ENCODE measurements around the gene AATF. TPM values are rescaled to one million over a fixed set of nuclear protein-coding genes. Genes with fewer than 3 reads are reported as not detected.

Gene AATF, protein sequence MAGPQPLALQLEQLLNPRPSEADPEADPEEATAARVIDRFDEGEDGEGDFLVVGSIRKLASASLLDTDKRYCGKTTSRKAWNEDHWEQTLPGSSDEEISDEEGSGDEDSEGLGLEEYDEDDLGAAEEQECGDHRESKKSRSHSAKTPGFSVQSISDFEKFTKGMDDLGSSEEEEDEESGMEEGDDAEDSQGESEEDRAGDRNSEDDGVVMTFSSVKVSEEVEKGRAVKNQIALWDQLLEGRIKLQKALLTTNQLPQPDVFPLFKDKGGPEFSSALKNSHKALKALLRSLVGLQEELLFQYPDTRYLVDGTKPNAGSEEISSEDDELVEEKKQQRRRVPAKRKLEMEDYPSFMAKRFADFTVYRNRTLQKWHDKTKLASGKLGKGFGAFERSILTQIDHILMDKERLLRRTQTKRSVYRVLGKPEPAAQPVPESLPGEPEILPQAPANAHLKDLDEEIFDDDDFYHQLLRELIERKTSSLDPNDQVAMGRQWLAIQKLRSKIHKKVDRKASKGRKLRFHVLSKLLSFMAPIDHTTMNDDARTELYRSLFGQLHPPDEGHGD
- 33.4 TPM for polyA plus RNA-seq
- long read RNA-seq, donor 1, partial matches to known transcripts, result 0 of 4 reads
- long read RNA-seq, donor 1, other reads (novel, unspliced or antisense), result 0 of 4 reads
- long read RNA-seq, donor 2, transcript AATF-208 (12 exons, 2,141 nt), result major isoform, 9 of 10 reads
- long read RNA-seq, donor 2, partial matches to known transcripts, result 0 of 10 reads
- long read RNA-seq, donor 2, other reads (novel, unspliced or antisense), result 0 of 10 reads
- long read RNA-seq, donor 3, result 0 reads
- long read RNA-seq, donor 4, partial matches to known transcripts, result 0 of 2 reads
- long read RNA-seq, donor 4, other reads (novel, unspliced or antisense), result 0 of 2 reads
- long read RNA-seq, donor 5, partial matches to known transcripts, result 0 of 3 reads
- long read RNA-seq, donor 5, other reads (novel, unspliced or antisense), result 0 of 3 reads
- long read RNA-seq, donor 6, transcript AATF-208 (12 exons, 2,141 nt), result major isoform, 5 of 7 reads
- long read RNA-seq, donor 6, partial matches to known transcripts, result 0 of 7 reads
- long read RNA-seq, donor 6, other reads (novel, unspliced or antisense), result 0 of 7 reads
- long read RNA-seq, donor 7, partial matches to known transcripts, result 0 of 6 reads
- long read RNA-seq, donor 7, other reads (novel, unspliced or antisense), result 0 of 6 reads
- long read RNA-seq, donor 8, transcript AATF-208 (12 exons, 2,141 nt), result major isoform, 8 of 14 reads
- long read RNA-seq, donor 8, transcript AATF-203 (1 exons, 2,044 nt), result minor isoform, 5 of 14 reads
- long read RNA-seq, donor 8, partial matches to known transcripts, result 0 of 14 reads
- long read RNA-seq, donor 8, other reads (novel, unspliced or antisense), result 0 of 14 reads
- long read RNA-seq, donor 9, partial matches to known transcripts, result 11 of 16 reads
- long read RNA-seq, donor 9, other reads (novel, unspliced or antisense), result 0 of 16 reads
- long read RNA-seq, donor 10, transcript AATF-208 (12 exons, 2,141 nt), result major isoform, 6 of 8 reads
- long read RNA-seq, donor 10, partial matches to known transcripts, result 0 of 8 reads
- long read RNA-seq, donor 10, other reads (novel, unspliced or antisense), result 0 of 8 reads
- long read RNA-seq, donor 11, partial matches to known transcripts, result 0 of 5 reads
- long read RNA-seq, donor 11, other reads (novel, unspliced or antisense), result 0 of 5 reads

DNA sequence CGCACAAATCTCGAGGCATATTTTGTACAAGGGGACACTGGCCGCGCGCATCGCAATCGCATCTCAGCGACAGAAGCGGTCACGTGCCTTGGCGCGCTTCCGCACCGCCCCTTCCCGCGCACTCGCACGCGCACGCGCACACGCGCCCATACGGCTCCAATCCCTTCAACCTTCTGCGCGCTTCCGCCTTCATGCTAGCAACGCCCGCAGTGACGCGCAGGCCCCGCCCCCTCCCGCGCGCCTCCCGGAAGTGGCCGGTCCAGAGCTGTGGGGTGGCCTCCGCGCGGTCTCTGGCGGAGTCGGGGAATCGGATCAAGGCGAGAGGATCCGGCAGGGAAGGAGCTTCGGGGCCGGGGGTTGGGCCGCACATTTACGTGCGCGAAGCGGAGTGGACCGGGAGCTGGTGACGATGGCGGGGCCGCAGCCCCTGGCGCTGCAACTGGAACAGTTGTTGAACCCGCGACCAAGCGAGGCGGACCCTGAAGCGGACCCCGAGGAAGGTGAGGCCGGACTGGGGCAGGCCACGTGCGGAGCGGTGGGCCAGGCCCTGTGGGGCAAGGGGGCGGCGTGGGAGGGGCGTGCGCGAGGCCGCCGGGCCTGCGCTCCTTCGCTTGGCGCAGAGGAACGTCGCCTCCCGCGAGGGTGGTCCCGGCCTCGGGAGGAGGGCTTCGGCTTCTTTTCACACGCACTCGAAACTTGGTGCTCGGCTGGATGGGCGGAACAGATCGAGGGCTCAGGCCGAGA is at the start of gene AATF:
TSS of gene AATF (plus strand) at position 238 of the 744 bp plus-strand sequence. CDS start at position 410, 172 bp downstream.
- Histone ChIP-seq H3K36me3 (ENCODE audit: control insufficient read depth, insufficient read depth, low read length) (peaks cover 24% of the 10 kb centered on the region), H3K27me3 (ENCODE audit: control insufficient read depth, insufficient read depth, low read length) (peaks cover 43% of the 10 kb centered on the region), H3K4me1 (ENCODE audit: control insufficient read depth, insufficient read depth, low read length) (peaks cover 15% of the 10 kb centered on the region), H3K9me3 (ENCODE audit: control insufficient read depth, low read depth, low read length) (no peaks in the 10 kb centered on the region), H3K27ac (ENCODE audit: low read length) (peak within 1 kb of the TSS; percentile 92), H3K4me3 (ENCODE audit: low read length) (peak within 1 kb of the TSS; percentile 96)
- no CpG with 5 or more reads among the region's 90 CpGs for WGBS (ENCODE audit: insufficient coverage, low lambda C conversion rate)
- DNase-seq, result peak; percentile 97 to 98

DNA sequence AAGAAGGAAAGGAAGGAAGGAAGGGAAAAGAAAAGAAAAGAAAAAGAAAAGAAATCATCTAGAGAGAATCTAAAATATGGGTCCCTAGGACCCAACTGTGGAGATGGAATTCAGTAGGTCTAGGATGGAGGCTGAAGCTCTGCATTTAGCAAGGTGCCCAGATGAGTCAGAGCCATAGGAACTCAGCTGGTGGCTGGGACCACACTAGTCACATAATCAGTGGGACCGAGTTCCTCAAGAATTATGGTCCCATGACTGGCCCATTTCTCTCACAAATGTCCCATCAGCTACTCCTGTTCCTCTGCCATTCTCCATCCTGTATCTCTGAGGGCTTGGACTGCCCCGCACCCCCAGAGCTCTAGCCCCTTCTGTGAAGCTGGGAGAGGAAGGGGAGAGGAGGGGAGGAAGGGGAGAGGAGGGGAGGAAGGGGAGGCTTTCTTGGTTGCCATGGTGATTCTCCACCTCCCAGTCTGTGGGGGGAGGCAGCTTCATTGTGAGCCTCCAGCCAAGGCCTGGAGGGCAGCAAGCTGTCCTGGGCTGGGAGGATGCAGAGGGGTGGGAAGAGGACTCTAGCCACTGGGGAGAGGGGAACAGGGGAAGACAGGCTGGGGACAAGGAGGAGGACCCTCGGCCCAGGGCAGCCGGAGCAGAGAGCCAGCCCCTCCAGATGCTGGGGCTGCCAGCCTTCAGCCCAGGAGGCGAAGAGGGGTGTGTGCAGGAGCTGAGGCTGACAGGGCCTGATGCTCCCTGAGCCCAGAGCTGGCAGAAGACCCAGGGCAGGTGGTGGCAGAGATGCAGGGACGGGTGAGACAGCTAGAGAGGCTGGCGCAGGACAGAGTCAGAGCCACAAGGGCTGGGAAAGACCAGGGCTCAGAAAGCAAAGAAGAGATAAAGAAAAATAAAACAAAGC is 49.2 kb upstream of the AATF start:
- no peaks in the 10 kb centered on the region for H3K27me3 ChIP-seq (ENCODE audit: control insufficient read depth, insufficient read depth, low read length)
- no peak for DNase-seq
- WGBS (ENCODE audit: insufficient coverage, low lambda C conversion rate), result no CpG with 5 or more reads among the region's 7 CpGs

DNA sequence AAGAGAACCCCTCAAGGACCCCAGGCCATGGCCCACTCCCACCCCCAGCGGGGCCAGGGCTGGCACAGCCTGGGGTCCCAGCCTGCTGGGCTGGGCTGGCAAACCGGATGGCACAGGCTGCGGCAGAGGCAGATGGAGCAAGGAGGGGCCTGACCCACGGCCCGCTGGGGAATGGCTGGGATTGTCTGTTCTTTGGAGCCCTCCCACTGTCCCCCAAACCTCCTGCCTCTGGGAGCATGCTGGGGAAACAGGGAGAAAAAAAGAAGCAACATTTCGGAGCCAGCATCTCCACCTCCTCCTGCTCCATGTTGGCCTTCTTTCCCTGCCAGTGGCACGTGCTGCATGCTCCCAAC is 48.6 kb upstream of the AATF start:
- Histone ChIP-seq H3K27ac (ENCODE audit: low read length) (no peak overlapping the region), H3K27me3 (ENCODE audit: control insufficient read depth, insufficient read depth, low read length) (no peaks in the 10 kb centered on the region), H3K4me3 (ENCODE audit: low read length) (no peak overlapping the region), H3K9me3 (ENCODE audit: control insufficient read depth, low read depth, low read length) (no peaks in the 10 kb centered on the region), H3K36me3 (ENCODE audit: control insufficient read depth, insufficient read depth, low read length) (no peaks in the 10 kb centered on the region), H3K4me1 (ENCODE audit: control insufficient read depth, insufficient read depth, low read length) (no peaks in the 10 kb centered on the region)
- WGBS (ENCODE audit: insufficient coverage, low lambda C conversion rate), result no CpG with 5 or more reads among the region's 7 CpGs
- DNase-seq, result no peak

More for the DNA sequence above, 49.2 kb upstream of the AATF start:
- Histone ChIP-seq H3K4me3 (ENCODE audit: low read length) (no peak overlapping the region), H3K36me3 (ENCODE audit: control insufficient read depth, insufficient read depth, low read length) (no peaks in the 10 kb centered on the region), H3K4me1 (ENCODE audit: control insufficient read depth, insufficient read depth, low read length) (no peaks in the 10 kb centered on the region), H3K9me3 (ENCODE audit: control insufficient read depth, low read depth, low read length) (no peaks in the 10 kb centered on the region), H3K27ac (ENCODE audit: low read length) (no peak overlapping the region)

DNA sequence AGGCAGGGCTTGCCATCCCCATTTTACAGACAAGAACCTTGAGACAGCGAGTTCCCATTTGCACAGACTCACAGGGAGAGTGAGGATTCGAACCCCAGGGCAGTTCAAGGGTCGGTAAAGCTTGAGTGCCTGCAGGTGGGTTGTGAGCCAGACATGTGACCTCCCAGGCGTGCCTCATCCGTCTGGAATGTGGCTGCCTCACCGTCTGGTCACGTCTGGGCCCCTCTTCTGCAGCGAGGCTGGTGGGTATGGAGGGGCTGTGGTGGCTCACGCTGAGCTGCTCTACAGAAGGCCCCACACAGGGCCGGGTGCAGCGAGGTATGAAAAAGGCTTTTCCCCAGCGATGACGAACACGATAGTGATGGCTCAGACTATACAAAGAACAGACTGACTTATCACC is 47.2 kb upstream of the AATF start:
- Histone ChIP-seq H3K27ac (ENCODE audit: low read length) (no peak overlapping the region), H3K4me1 (ENCODE audit: control insufficient read depth, insufficient read depth, low read length) (no peaks in the 10 kb centered on the region), H3K27me3 (ENCODE audit: control insufficient read depth, insufficient read depth, low read length) (no peaks in the 10 kb centered on the region), H3K36me3 (ENCODE audit: control insufficient read depth, insufficient read depth, low read length) (no peaks in the 10 kb centered on the region), H3K9me3 (ENCODE audit: control insufficient read depth, low read depth, low read length) (no peaks in the 10 kb centered on the region), H3K4me3 (ENCODE audit: low read length) (no peak overlapping the region)
- DNase-seq, result peak; percentile 25 to 35
- WGBS (ENCODE audit: insufficient coverage, low lambda C conversion rate), result no CpG with 5 or more reads among the region's 14 CpGs

DNA sequence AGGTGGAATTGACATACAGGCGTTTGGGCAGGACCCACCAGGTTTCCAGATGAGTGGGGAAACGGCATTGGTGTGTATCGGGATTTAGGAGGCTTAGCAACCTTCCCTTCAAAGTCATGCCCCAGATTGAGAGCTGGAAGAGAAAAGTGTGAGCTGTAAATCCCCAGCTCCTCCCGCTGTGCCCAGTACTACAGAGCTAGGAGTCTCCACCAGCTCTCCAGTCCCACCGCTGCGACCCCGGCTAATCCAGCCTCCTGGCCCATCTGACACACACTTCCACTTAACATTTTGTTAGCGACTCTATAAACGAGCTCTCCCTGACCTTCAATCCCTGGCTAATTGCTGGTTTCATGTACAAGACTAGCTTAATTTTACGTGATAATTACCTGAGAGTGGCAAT is 41.3 kb upstream of the AATF start:
- Histone ChIP-seq H3K27ac (ENCODE audit: low read length) (no peak overlapping the region), H3K9me3 (ENCODE audit: control insufficient read depth, low read depth, low read length) (no peaks in the 10 kb centered on the region), H3K27me3 (ENCODE audit: control insufficient read depth, insufficient read depth, low read length) (peaks cover 14% of the 10 kb centered on the region), H3K4me1 (ENCODE audit: control insufficient read depth, insufficient read depth, low read length) (no peaks in the 10 kb centered on the region), H3K36me3 (ENCODE audit: control insufficient read depth, insufficient read depth, low read length) (no peaks in the 10 kb centered on the region), H3K4me3 (ENCODE audit: low read length) (no peak overlapping the region)
- DNase-seq, result no peak
- WGBS (ENCODE audit: insufficient coverage, low lambda C conversion rate), result 40% methylated on average over 1 of the region's 10 CpGs

DNA sequence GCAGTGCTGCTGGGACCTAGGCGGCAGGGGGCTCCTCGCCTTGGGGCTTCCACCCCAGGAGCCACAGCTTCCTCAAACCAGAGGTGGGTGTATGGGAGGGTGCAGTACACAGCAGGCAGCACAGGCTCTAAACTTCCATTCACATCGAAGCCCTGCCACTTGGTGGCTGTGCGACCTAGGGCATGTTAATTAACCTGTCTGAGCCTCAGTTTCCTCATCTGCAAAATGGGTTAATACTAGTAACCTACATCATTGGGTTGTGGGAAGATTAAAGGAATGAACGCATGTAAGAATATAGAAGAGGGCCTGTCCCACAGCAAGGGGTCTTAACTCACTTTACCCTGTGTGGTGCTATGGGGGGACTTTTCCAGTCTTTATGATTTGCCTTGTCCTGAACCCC is 38.2 kb upstream of the AATF start:
- WGBS (ENCODE audit: insufficient coverage, low lambda C conversion rate), result no CpG with 5 or more reads among the region's 5 CpGs
- peaks cover 17% of the 10 kb centered on the region for H3K27me3 ChIP-seq (ENCODE audit: control insufficient read depth, insufficient read depth, low read length)
- no peak overlapping the region for H3K27ac ChIP-seq (ENCODE audit: low read length)

DNA sequence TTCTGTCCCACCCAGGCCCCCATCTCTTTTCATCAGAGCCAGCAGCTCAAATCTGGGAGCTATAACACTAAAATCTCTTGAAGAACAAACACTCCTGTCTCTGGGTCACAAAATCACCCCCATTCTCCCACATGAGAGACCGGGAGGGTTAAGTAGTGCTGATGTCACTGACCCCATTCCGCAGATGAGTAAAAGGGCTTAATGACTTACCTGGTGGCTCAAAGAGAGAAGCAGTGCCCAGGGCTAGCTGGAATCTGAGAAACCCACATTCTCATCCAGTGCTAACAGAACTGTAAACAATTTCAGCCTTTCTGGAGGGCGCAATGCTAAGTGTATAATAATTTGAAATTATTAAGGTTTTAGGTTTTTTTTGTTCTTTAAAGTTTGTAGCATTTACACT is 37.8 kb upstream of the AATF start:
- Histone ChIP-seq H3K36me3 (ENCODE audit: control insufficient read depth, insufficient read depth, low read length) (no peaks in the 10 kb centered on the region), H3K9me3 (ENCODE audit: control insufficient read depth, low read depth, low read length) (no peaks in the 10 kb centered on the region), H3K27ac (ENCODE audit: low read length) (no peak overlapping the region), H3K27me3 (ENCODE audit: control insufficient read depth, insufficient read depth, low read length) (peaks cover 17% of the 10 kb centered on the region), H3K4me3 (ENCODE audit: low read length) (no peak overlapping the region), H3K4me1 (ENCODE audit: control insufficient read depth, insufficient read depth, low read length) (no peaks in the 10 kb centered on the region)
- 60% methylated on average over 1 of the region's 3 CpGs for WGBS (ENCODE audit: insufficient coverage, low lambda C conversion rate)
- no peak for DNase-seq

More for the DNA sequence above, 38.2 kb upstream of the AATF start:
- DNase-seq, result no peak
- Histone ChIP-seq H3K36me3 (ENCODE audit: control insufficient read depth, insufficient read depth, low read length) (no peaks in the 10 kb centered on the region), H3K4me3 (ENCODE audit: low read length) (no peak overlapping the region), H3K9me3 (ENCODE audit: control insufficient read depth, low read depth, low read length) (no peaks in the 10 kb centered on the region), H3K4me1 (ENCODE audit: control insufficient read depth, insufficient read depth, low read length) (no peaks in the 10 kb centered on the region)

DNA sequence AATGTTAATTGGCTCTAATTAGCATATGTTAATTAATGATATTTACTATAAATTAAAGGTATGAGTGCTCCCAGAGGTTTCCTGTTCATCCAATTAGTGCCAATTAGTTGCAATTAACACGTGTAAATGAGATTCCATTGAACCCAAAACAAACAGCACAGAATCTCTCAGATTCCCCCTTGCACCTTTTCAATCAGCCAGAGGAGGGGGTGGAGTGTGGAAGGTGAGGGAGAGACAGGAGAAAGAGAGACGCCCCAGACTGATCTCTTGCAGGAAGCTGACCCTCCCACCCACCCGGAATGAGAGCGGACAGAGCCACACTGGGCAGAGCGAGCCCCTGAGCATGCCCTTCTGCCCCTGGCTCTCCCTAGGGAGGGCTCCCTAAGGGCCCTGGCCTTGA is 35.6 kb upstream of the AATF start:
- Histone ChIP-seq H3K4me3 (ENCODE audit: low read length) (no peak overlapping the region), H3K4me1 (ENCODE audit: control insufficient read depth, insufficient read depth, low read length) (no peaks in the 10 kb centered on the region), H3K27me3 (ENCODE audit: control insufficient read depth, insufficient read depth, low read length) (peaks cover 17% of the 10 kb centered on the region), H3K27ac (ENCODE audit: low read length) (no peak overlapping the region), H3K36me3 (ENCODE audit: control insufficient read depth, insufficient read depth, low read length) (no peaks in the 10 kb centered on the region), H3K9me3 (ENCODE audit: control insufficient read depth, low read depth, low read length) (no peaks in the 10 kb centered on the region)
- WGBS (ENCODE audit: insufficient coverage, low lambda C conversion rate), result no CpG with 5 or more reads among the region's 5 CpGs
- DNase-seq, result no peak

Data from large intestine (tissue), 12 donors.